Astrocyte (in vitro differentiated cells and primary cell): ENCODE data around the gene CSNK1G3.

Source experiments
- CTCF ChIP-seq: IDR thresholded peaks from 2 replicates; pipeline ENCODE4 v1.5.1; 2011; ENCODE audit warnings: low read depth, mild to moderate bottlenecking, inconsistent platforms, low read length, moderate library complexity; ENCODE audit not compliant: insufficient read depth
- EZH2 ChIP-seq: IDR thresholded peaks from 2 replicates; pipeline ENCODE4 v1.6.1; 2012; ENCODE audit warnings: mild to moderate bottlenecking, low read length, inconsistent platforms; ENCODE audit not compliant: insufficient read depth

GRCh38 chr5:123502120-123502519 lies 9.9 kb upstream of the CSNK1G3 start:
- TF ChIP-seq CTCF (no peak), EZH2 (no peak)
